Stimulated activated CD4-positive, alpha-beta T cell treated with anti-CD3 and anti-CD28 coated beads, Interleukin-1b, Interleukin-23, amount 100 ng/mL, for 24 hours (primary cell): ENCODE data around the gene LRRC27.
"Not testable (repeated sequence)": the region's sequence is repeated elsewhere in the genome, so short reads cannot be mapped to it uniquely, and the experiment has no call there.

ENCODE experiments used
- DNase-seq, 4 experiments: peaks; one replicate each; pipeline ENCODE4 v3.0.0-alpha.2; 2020; ENCODE audit warnings: low read depth in 4 of 4, low spot score in 1 of 4

The LRRC27 gene

GRCh38 chr10:132331601-132332432, at the start of gene LRRC27:
Gene LRRC27, plus strand, starts transcription at chr10:132332193. Its CDS starts 1,332 bp downstream, at chr10:132333525.
- peak; percentile 98 to 99 (median 98) for DNase-seq

GRCh38 chr10:132282667-132283603, 49.1 kb upstream of the LRRC27 start:
- DNase-seq: no peak

GRCh38 chr10:132283604-132284382, 48.2 kb upstream of the LRRC27 start:
- no peak for DNase-seq

GRCh38 chr10:132289439-132289838, 42.6 kb upstream of the LRRC27 start:
- DNase-seq: no peak

- DNase-seq: no peak
These were observed 41.4 kb upstream of the LRRC27 start for GRCh38 chr10:132290631-132291030.

- DNase-seq: no peak
These were observed 40.2 kb upstream of the LRRC27 start for GRCh38 chr10:132291826-132292225.

GRCh38 chr10:132292287-132293200, 39.4 kb upstream of the LRRC27 start:
- DNase-seq: no peak

GRCh38 chr10:132293201-132293812, 38.7 kb upstream of the LRRC27 start:
- DNase-seq: no peak

GRCh38 chr10:132293813-132294520, 38.0 kb upstream of the LRRC27 start:
- no peak for DNase-seq

GRCh38 chr10:132294561-132295318, 37.3 kb upstream of the LRRC27 start:
- no peak for DNase-seq

- not testable (repeated sequence) for DNase-seq
These were observed 36.5 kb upstream of the LRRC27 start for GRCh38 chr10:132295481-132295880.

- no peak for DNase-seq
These were observed 35.1 kb upstream of the LRRC27 start for GRCh38 chr10:132296666-132297443.

- no peak for DNase-seq
These were observed 34.5 kb upstream of the LRRC27 start for GRCh38 chr10:132297526-132297925.

- DNase-seq: no peak
These were observed 33.7 kb upstream of the LRRC27 start for GRCh38 chr10:132298038-132298881.

GRCh38 chr10:132299371-132300336, 32.3 kb upstream of the LRRC27 start:
- no peak for DNase-seq
